MM.1S (cell line): ENCODE data around the gene ZNF501.
A peak's percentile ranks its signal among the peaks of the same experiment; 100 is the strongest.

Source experiments
- DNase-seq: peaks from one replicate; pipeline ENCODE4 v3.0.0-alpha.2; 2015
- H2AFZ ChIP-seq: fragments of 300-600 bp; sonication (generic); 2 replicates; pipeline ENCODE4 v1.6.0; 2016; ENCODE audit warnings: antibody characterized with exemption, low read length
- H3F3A ChIP-seq: fragments of 300-600 bp; sonication (generic); 2 replicates; pipeline ENCODE4 v1.6.1; 2016; ENCODE audit warnings: mild to moderate bottlenecking, antibody characterized with exemption, low read length, moderate library complexity, mixed read lengths; ENCODE audit not compliant: insufficient read depth
- H3K27ac ChIP-seq: fragments of 300-600 bp; sonication (generic); 2 replicates; pipeline ENCODE4 v1.5.1; 2016; ENCODE audit warnings: mild to moderate bottlenecking, low read length
- H3K27me3 ChIP-seq: fragments of 300-600 bp; sonication (generic); replicated peaks from 2 replicates; pipeline ENCODE4 v1.6.0; 2016; ENCODE audit warnings: low read length; ENCODE audit not compliant: insufficient read depth
- H3K36me3 ChIP-seq: fragments of 300-600 bp; sonication (generic); replicated peaks from 2 replicates; pipeline ENCODE4 v1.6.1; 2016; ENCODE audit warnings: mild to moderate bottlenecking, low read length, mixed read lengths; ENCODE audit not compliant: insufficient read depth
- H3K4me1 ChIP-seq: fragments of 300-600 bp; sonication (generic); 2 replicates; pipeline ENCODE4 v1.6.1; 2016; ENCODE audit warnings: low read length, mixed read lengths
- H3K4me2 ChIP-seq: fragments of 300-600 bp; sonication (generic); 2 replicates; pipeline ENCODE4 v1.6.0; 2016; ENCODE audit warnings: low read depth, low read length
- H3K4me3 ChIP-seq: fragments of 300-600 bp; sonication (generic); 2 replicates; pipeline ENCODE4 v1.5.1; 2016; ENCODE audit warnings: low read length, mixed read lengths
- H3K79me2 ChIP-seq: fragments of 300-600 bp; sonication (generic); 2 replicates; pipeline ENCODE4 v1.6.1; 2016; ENCODE audit warnings: mixed run types, low read length, mixed read lengths
- H3K9ac ChIP-seq: fragments of 300-600 bp; sonication (generic); 2 replicates; pipeline ENCODE4 v1.6.1; 2016; ENCODE audit warnings: low read length, mixed read lengths
- H3K9me2 ChIP-seq: fragments of 300-600 bp; sonication (generic); replicated peaks from 2 replicates; pipeline ENCODE4 v1.6.1; 2016; ENCODE audit warnings: mild to moderate bottlenecking, low read length, mixed read lengths; ENCODE audit not compliant: insufficient read depth
- H3K9me3 ChIP-seq: fragments of 300-600 bp; sonication (generic); replicated peaks from 2 replicates; pipeline ENCODE4 v1.6.1; 2016; ENCODE audit warnings: mild to moderate bottlenecking, low read length, mixed read lengths; ENCODE audit not compliant: insufficient read depth
- H4K20me1 ChIP-seq: fragments of 300-600 bp; sonication (generic); 2 replicates; pipeline ENCODE4 v1.6.1; 2016; ENCODE audit warnings: mild to moderate bottlenecking, low read length, moderate library complexity, mixed read lengths; ENCODE audit not compliant: insufficient read depth
- CTCF ChIP-seq: fragments of 300-600 bp; sonication (generic); IDR thresholded peaks from 2 replicates; pipeline ENCODE4 v1.5.1; 2016; ENCODE audit warnings: antibody characterized with exemption, low read length, mixed read lengths
- EZH2 ChIP-seq: fragments of 300-600 bp; sonication (generic); optimal IDR thresholded peaks from 2 replicates; pipeline ENCODE3; 2017; ENCODE audit warnings: low read depth, mild to moderate bottlenecking, antibody characterized with exemption, low read length, mixed read lengths
- EZH2phosphoT487 ChIP-seq: fragments of 300-600 bp; sonication (generic); IDR thresholded peaks from 2 replicates; pipeline ENCODE4 v1.6.1; 2018; ENCODE audit warnings: antibody characterized with exemption, low read length

Gene ZNF501

GRCh38 chr3:44761101-44761423, 31.6 kb downstream of the ZNF501 start:
- Histone ChIP-seq H2AFZ (peak overlapping the region; percentile 94), H3F3A (no peaks in the 10 kb centered on the region), H3K4me3 (peak overlapping the region; percentile 99), H3K4me2 (peak overlapping the region; percentile 85; the same call in 1 of the 2 replicates), H4K20me1 (no peaks in the 10 kb centered on the region), H3K27ac (peak overlapping the region; percentile 50; the same call in 1 of the 2 replicates), H3K27me3 (no peaks in the 10 kb centered on the region), H3K9me2 (no peaks in the 10 kb centered on the region), H3K4me1 (0 out of 2 replicates have a peak, but pooled peaks cover 6% of the 10 kb centered on the region), H3K36me3 (no peaks in the 10 kb centered on the region), H3K9ac (peak overlapping the region; percentile 91), H3K79me2 (peaks cover 89% of the 10 kb centered on the region), H3K9me3 (no peaks in the 10 kb centered on the region)
- TF ChIP-seq CTCF (no peak), EZH2phosphoT487 (no peak), EZH2 (no peak)
- peak; percentile 11 for DNase-seq

- Histone ChIP-seq H3K4me1 (0 out of 2 replicates have a peak, but pooled peaks cover 6% of the 10 kb centered on the region), H3K9me2 (no peaks in the 10 kb centered on the region), H2AFZ (peak within 1 kb of the TSS; percentile 94), H3K27me3 (no peaks in the 10 kb centered on the region), H3K9me3 (no peaks in the 10 kb centered on the region), H3K27ac (peak within 1 kb of the TSS; percentile 52; the same call in 1 of the 2 replicates), H3K79me2 (peaks cover 89% of the 10 kb centered on the region), H3K4me3 (peak within 1 kb of the TSS; percentile 99), H3F3A (no peaks in the 10 kb centered on the region), H3K9ac (peak within 1 kb of the TSS; percentile 91), H3K4me2 (peak within 1 kb of the TSS; percentile 85), H3K36me3 (no peaks in the 10 kb centered on the region), H4K20me1 (no peaks in the 10 kb centered on the region)
- DNase-seq: peak; percentile 97
- TF ChIP-seq EZH2phosphoT487 (no peak), EZH2 (no peak)
Measured at GRCh38 chr3:44761424-44762169, 32.2 kb downstream of the ZNF501 start, which contains the start of the genes KIAA1143 and KIF15. KIAA1143 (minus strand) TSS chr3:44761619; CDS start chr3:44761602, 17 bp downstream. KIF15 (plus strand) TSS chr3:44761794; CDS start chr3:44761866, 72 bp downstream.

- H3K4me3 ChIP-seq: peak overlapping the region; percentile 99
- peak; percentile 7 for DNase-seq
- H3K4me2 ChIP-seq: peak overlapping the region; percentile 65
- H3K27me3 ChIP-seq: no peaks in the 10 kb centered on the region
- no peaks in the 10 kb centered on the region for H3K36me3 ChIP-seq
- H3K27ac ChIP-seq: peak overlapping the region; percentile 52; the same call in 1 of the 2 replicates
- peak overlapping the region; percentile 85 for H2AFZ ChIP-seq
- H3K4me1 ChIP-seq: 0 out of 2 replicates have a peak, but pooled peaks cover 6% of the 10 kb centered on the region
- no peaks in the 10 kb centered on the region for H3F3A ChIP-seq
- H3K9me3 ChIP-seq: no peaks in the 10 kb centered on the region
- no peaks in the 10 kb centered on the region for H4K20me1 ChIP-seq
- no peak for TF ChIP-seq EZH2phosphoT487
- TF ChIP-seq CTCF: no peak
- TF ChIP-seq EZH2: no peak
- H3K9ac ChIP-seq: peak overlapping the region; percentile 91
- H3K79me2 ChIP-seq: peaks cover 87% of the 10 kb centered on the region
- no peaks in the 10 kb centered on the region for H3K9me2 ChIP-seq
Measured at GRCh38 chr3:44762170-44762677, 32.8 kb downstream of the ZNF501 start.
